C4-2B (cell line): ENCODE data around the gene TCERG1L.

Experiments used
- H3K27ac ChIP-seq: fragments of 450-650 bp; 2 replicates; pipeline ENCODE4 v1.5.1; 2017
- CTCF ChIP-seq: fragments of 450-650 bp; conservative IDR thresholded peaks from 2 replicates; pipeline ENCODE4 v1.5.1; 2017; ENCODE audit warnings: mild to moderate bottlenecking
- ZFX ChIP-seq: fragments of 450-650 bp; IDR thresholded peaks from 2 replicates; pipeline ENCODE4 v1.6.1; 2017

Gene TCERG1L

DNA sequence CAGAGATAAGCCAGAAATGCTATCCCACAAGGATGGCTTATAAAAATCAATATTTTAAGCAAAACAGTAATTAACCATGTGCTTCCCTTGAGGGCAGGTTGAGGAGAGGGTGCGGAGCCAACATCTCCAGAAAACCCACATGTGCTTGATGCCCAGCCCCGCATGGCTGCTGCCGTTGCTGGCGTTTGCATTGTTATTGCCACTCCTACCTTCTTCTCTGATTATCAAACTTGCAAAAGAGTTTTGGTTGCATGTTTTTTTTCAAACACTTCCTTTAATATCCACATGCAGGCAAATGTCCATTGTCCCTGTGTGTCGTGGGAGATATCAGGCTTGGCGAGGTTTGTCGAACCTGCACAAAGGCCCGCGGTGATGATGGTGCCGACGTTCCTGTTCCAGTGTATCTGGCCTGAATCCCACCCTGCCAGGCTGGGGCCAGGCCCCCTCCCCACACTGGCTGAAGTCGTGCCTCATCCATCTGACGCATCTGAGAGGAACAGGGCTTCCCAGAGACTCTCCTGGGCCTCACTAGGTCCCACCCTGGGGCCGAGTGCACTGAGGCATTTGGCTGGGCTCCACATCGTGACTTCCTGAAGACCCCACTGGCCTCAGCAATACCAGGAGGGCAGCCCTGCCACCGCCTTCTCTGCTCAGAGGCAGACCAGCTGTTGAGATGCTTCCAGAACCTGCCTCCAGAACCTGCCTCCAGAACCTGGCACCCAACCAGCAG is 40.9 kb downstream of the TCERG1L start:
- TF ChIP-seq ZFX (no peak), CTCF (no peak)
- H3K27ac ChIP-seq: no peak overlapping the region

- no peak for TF ChIP-seq CTCF
- no peak for TF ChIP-seq ZFX
These were observed 41.6 kb downstream of the TCERG1L start for GRCh38 chr10:131269776-131270460.

GRCh38 chr10:131267814-131268095 is 43.8 kb downstream of the TCERG1L start:
- H3K27ac ChIP-seq: no peak overlapping the region
- no peak for TF ChIP-seq CTCF

More at GRCh38 chr10:131269776-131270460, 41.6 kb downstream of the TCERG1L start:
- H3K27ac ChIP-seq: no peak overlapping the region

GRCh38 chr10:131266936-131267813 is 44.3 kb downstream of the TCERG1L start:
- no peak for TF ChIP-seq CTCF
- no peak for TF ChIP-seq ZFX
- no peak overlapping the region for H3K27ac ChIP-seq

DNA sequence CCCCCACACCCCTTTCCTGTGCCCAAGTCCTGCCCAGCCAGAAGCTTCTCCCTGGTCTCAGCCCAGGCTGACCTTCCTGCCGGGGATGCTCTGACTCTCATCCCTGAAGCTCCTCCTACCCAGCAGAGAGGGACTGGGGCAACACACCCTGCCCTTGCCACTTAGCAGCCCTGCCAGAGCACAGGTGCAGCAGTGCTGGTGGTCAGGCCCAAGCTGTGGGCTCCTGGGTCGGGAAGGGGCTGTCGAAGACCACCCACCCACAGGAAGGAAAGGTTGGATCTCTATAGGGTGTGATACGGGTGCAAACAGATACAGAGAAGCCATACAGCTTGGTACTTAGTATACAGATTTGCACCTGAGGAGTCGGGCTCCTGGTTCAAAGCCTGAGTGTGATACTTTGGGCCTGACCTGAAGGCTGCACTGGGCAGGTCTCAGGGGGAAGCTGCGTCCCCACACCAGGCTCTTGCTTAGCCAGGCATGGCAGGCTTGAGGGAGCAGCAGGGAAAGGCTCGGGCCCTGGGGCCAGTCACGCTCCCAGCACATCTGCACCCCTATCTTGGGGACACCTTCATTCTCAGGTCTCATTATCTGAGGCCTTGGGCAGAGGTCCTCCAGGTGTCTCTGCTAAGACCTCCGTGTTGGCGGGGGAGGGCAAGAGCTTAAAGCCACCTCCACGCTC is 47.3 kb downstream of the TCERG1L start:
- no peak overlapping the region for H3K27ac ChIP-seq
- TF ChIP-seq CTCF: no peak
- no peak for TF ChIP-seq ZFX

GRCh38 chr10:131261890-131262475 is 49.5 kb downstream of the TCERG1L start:
- no peak for TF ChIP-seq CTCF
- no peak for TF ChIP-seq ZFX
- H3K27ac ChIP-seq: no peak overlapping the region
